Central memory CD8-positive, alpha-beta T cell (primary cell): Measurements from ENCODE around the gene MINPP1.
"Not testable (repeated sequence)": the region's sequence is repeated elsewhere in the genome, so short reads cannot be mapped to it uniquely, and the experiment has no call there.

Experiments used
- ATAC-seq: fragments of 150-1000 bp; cut with Tn5 transposase; replicated peaks from 2 replicates; pipeline ENCODE4 v1.10.0; 2022; ENCODE audit warnings: mild to moderate bottlenecking, moderate FRiP score, moderate number of reproducible peaks; ENCODE audit not compliant: poor library complexity, severe bottlenecking; ENCODE audit errors: extremely low read depth
- DNase-seq, 2 donors: peaks; one replicate each; pipeline ENCODE4 v3.0.0; 2021; ENCODE audit warnings: low spot score in 2 of 2
- H3K27ac Mint-ChIP-seq: one replicate; pipeline ENCODE4 v1.8.0; 2022; ENCODE audit warnings: low read depth, mild to moderate bottlenecking, moderate library complexity, mixed read lengths
- H3K27me3 Mint-ChIP-seq: one replicate; pipeline ENCODE4 v1.8.0; 2022; ENCODE audit warnings: mixed read lengths
- H3K36me3 Mint-ChIP-seq: one replicate; pipeline ENCODE4 v1.8.0; 2022; ENCODE audit warnings: mild to moderate bottlenecking, moderate library complexity, mixed read lengths; ENCODE audit not compliant: insufficient read depth
- H3K4me1 Mint-ChIP-seq: one replicate; pipeline ENCODE4 v1.8.0; 2022; ENCODE audit warnings: mixed read lengths
- H3K4me3 Mint-ChIP-seq: one replicate; pipeline ENCODE4 v1.8.0; 2022; ENCODE audit warnings: mild to moderate bottlenecking, moderate library complexity, mixed read lengths
- H3K9me3 Mint-ChIP-seq: one replicate; pipeline ENCODE4 v1.8.0; 2022; ENCODE audit warnings: mixed read lengths

The MINPP1 gene

DNA sequence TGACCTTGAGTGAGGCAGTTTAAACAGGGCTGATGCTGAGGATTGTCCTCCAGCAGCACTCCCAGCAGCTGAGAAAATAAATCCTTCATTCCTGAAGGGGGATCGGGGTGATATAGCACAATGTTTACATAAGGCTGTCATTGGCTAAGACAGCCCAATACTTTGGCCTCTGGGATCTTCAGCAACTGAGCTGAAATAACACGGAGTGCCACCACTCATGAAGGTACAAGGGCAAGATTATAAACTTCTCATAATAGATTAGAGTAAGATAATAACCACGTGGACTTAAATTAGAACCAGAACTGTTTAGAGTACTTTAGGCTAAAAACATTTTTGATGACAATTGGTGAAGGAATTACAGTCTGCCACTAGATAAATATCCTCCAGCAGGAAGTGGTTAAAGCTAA is 85.0 kb downstream of the MINPP1 start:
- no peak overlapping the region for H3K27ac Mint-ChIP-seq
- no peak for ATAC-seq
- no peaks in the 10 kb centered on the region for H3K27me3 Mint-ChIP-seq
- DNase-seq: no peak
- H3K9me3 Mint-ChIP-seq: no peaks in the 10 kb centered on the region
- H3K4me3 Mint-ChIP-seq: no peak overlapping the region
- H3K36me3 Mint-ChIP-seq: peaks cover 2% of the 10 kb centered on the region
- H3K4me1 Mint-ChIP-seq: no peaks in the 10 kb centered on the region

DNA sequence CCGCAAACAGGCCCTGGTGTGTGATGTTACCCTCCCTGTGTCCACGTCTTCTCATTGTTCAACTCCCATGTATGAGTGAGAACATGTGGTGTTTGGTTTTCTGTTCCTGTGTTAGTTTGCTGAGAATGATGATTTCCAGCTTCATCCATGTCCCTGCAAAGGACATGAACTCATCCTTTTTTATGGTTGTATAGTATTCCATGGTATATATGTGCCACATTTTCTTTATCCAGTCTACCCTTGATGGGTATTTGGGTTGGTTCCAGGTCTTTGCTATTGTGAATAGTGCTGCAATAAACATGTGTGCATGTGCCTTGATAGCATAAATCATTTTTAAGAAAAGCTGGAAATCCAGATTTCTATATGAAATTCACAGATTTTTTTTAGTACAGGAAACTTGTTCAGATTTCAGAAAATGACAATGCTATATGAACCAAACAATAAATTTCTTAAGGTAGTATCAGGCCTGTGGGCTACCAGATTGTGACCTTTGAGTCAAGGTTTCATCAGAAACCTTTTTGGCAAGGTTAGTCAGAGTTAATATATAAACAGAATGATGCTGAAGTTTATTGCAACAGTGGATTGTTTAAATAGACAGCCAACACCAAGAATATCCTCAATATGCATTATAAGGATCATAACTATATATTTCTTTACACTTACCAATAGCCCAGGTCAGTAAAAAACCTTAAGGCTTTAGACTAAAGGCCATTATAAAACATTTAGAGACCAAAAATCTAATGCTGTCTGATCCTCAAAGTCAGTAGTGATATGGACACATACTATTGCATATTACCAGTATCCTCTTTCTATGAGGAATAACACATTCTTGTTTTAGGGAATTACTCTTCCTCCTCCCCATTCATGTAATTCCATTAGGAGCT is 86.3 kb downstream of the MINPP1 start:
- no peak for ATAC-seq
- peaks cover 2% of the 10 kb centered on the region for H3K36me3 Mint-ChIP-seq

DNA sequence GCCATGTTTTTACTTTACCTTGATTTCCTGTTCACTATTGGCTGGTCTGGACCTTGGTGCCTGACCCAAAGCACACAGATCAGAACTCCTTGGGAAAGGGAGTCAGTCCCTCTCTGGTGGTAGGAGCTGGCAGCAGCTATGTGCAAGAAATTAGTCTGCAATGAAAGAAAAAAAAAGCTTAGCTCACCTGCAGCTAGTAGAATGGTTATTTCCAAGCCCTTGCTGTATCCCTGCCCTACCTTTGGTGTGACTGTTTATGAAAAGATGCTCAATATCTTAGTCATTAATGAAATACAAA is 86.8 kb downstream of the MINPP1 start:
- DNase-seq: no peak
- no peaks in the 10 kb centered on the region for H3K27me3 Mint-ChIP-seq
- no peaks in the 10 kb centered on the region for H3K9me3 Mint-ChIP-seq
- no peak overlapping the region for H3K4me3 Mint-ChIP-seq
- H3K27ac Mint-ChIP-seq: no peak overlapping the region
- H3K4me1 Mint-ChIP-seq: no peaks in the 10 kb centered on the region
- peaks cover 2% of the 10 kb centered on the region for H3K36me3 Mint-ChIP-seq
- no peak for ATAC-seq

More for the DNA sequence above, 86.3 kb downstream of the MINPP1 start:
- H3K9me3 Mint-ChIP-seq: no peaks in the 10 kb centered on the region
- H3K27me3 Mint-ChIP-seq: no peaks in the 10 kb centered on the region
- DNase-seq: no peak
- no peak overlapping the region for H3K27ac Mint-ChIP-seq
- H3K4me3 Mint-ChIP-seq: no peak overlapping the region
- H3K4me1 Mint-ChIP-seq: no peaks in the 10 kb centered on the region

DNA sequence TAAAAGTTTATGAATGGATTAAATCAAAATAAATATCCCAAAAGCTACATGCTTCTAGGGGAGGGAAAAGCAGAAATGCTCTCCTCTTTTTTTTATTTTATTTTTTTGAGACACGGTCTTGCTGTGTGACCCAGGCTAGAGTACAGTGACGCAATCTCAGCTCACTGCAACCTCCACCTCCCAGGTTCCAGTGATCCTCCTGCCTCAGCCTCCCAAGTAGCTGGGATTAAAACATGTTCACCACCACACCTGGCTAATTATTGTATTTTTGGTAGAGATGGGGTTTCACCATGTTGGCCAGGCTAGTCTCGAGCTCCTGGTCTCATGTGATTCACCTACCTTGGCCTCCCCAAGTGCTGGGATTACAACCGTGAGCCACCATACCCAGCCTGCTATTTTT is 88.2 kb downstream of the MINPP1 start:
- H3K9me3 Mint-ChIP-seq, H3K27ac Mint-ChIP-seq, H3K27me3 Mint-ChIP-seq: not testable (repeated sequence)

DNA sequence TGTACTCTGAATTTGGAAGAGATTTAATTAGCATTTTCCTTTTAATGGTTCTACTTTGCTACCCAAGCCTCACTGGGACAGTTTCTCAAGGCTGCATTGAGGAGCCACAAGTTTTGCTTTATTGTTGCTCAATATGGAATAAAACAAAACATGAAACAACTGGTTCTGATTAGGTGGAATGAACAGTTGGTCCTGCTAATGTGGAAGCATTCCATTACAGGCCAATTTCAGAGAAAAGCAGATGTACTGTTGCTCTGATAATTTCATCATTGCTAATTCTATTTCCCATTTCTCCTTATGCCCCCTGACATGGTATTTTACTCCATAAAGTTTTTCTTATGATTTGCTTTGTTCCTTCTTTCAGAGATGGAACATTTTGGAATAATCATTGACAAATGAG is 89.0 kb downstream of the MINPP1 start:
- ATAC-seq (no peak), DNase-seq (no peak)
- no peak overlapping the region for H3K4me3 Mint-ChIP-seq
- H3K27ac Mint-ChIP-seq: no peak overlapping the region
- peaks cover 2% of the 10 kb centered on the region for H3K36me3 Mint-ChIP-seq
- H3K27me3 Mint-ChIP-seq: no peaks in the 10 kb centered on the region
- no peaks in the 10 kb centered on the region for H3K9me3 Mint-ChIP-seq
- H3K4me1 Mint-ChIP-seq: no peaks in the 10 kb centered on the region

More for the DNA sequence above, 88.2 kb downstream of the MINPP1 start:
- not testable (repeated sequence) for H3K4me3 Mint-ChIP-seq, ATAC-seq, H3K36me3 Mint-ChIP-seq, H3K4me1 Mint-ChIP-seq, DNase-seq

DNA sequence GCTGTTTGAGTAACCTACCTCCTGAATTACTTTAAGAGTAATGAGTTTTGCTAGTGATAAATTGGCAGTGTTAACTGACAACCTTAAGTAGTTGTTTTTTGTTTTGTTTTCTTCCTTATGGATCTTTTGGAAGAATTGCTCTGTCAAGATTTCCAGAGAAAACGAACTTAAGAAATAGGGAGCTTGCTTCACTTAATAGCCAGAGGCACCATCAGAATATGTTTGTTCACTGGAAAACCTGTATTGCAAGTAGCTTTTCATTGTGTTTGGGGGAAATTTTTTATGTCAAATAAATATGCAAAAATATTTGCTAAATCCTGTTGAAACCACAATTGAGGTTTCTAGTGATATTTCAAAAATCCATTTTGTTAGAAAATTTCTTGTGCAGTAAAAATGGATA is 89.5 kb downstream of the MINPP1 start:
- peaks cover 2% of the 10 kb centered on the region for H3K36me3 Mint-ChIP-seq
- no peaks in the 10 kb centered on the region for H3K9me3 Mint-ChIP-seq
- no peak for DNase-seq
- no peak for ATAC-seq
- H3K27me3 Mint-ChIP-seq: no peaks in the 10 kb centered on the region
- H3K27ac Mint-ChIP-seq: no peak overlapping the region
- H3K4me1 Mint-ChIP-seq: no peaks in the 10 kb centered on the region
- no peak overlapping the region for H3K4me3 Mint-ChIP-seq

DNA sequence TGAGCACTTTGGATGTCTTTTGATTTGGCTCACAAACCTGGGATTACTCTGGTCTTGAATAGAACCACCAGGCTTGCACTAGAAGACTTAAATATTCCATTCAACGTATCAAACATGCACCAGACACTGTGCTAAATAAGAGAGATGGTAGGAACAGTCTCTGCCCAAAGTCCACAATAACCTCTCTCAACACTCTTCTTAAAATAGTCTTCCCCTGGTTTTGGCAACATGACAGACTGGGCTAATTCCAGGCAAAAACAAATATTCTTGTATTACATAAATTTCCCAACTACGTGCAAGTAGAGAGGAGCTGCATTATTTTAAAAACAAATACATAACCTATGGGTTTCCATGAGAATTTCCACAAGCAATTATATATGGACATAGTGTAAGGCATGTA is 90.2 kb downstream of the MINPP1 start:
- no peak for ATAC-seq
- Mint-ChIP-seq H3K4me3 (no peak overlapping the region), H3K27me3 (no peaks in the 10 kb centered on the region), H3K9me3 (no peaks in the 10 kb centered on the region), H3K27ac (no peak overlapping the region), H3K36me3 (peaks cover 2% of the 10 kb centered on the region), H3K4me1 (no peaks in the 10 kb centered on the region)
- no peak for DNase-seq

DNA sequence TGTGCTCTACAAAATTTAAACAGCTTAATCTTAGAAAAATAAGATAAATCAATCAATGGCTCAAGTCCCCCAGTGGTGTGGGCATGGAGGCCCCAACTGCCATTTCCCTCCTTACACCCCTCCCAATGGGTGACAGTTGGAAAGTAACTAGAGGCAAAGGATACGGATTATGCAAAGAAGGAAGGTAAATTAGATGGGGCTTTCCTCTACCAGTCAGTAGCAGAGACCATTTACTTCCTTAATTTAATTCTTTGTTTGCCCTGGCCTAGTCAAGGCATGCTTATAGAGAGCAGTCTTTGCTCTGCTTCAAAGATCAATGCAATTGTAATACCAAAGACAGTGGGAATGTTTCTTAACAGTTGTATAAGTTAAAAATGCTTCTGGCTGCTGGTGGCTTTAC is 91.7 kb downstream of the MINPP1 start:
- Mint-ChIP-seq H3K27me3 (no peaks in the 10 kb centered on the region), H3K27ac (no peak overlapping the region), H3K9me3 (no peaks in the 10 kb centered on the region), H3K36me3 (peaks cover 2% of the 10 kb centered on the region), H3K4me1 (peaks cover under 1% of the 10 kb centered on the region), H3K4me3 (no peak overlapping the region)
- no peak for DNase-seq
- no peak for ATAC-seq

DNA sequence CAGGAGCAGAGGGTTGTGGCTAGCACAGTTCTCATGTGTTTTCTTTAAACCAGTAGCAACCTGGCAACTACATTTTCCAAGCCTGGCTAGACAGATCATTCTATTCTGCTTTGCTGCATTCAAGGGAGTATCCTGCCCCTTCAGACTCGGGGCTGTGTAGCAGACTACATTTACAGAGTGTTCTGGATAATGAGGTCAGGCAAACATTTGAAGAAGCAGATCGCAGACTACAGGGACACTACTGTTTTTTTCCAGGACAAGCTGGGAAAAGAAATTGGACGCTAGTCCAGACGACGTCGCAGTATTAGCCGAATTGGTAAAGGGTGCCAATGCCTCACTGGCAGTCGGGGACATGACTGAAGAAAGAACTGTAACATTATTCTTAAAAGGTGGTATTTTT is 94.0 kb downstream of the MINPP1 start:
- no peak overlapping the region for H3K27ac Mint-ChIP-seq
- no peak for ATAC-seq
- H3K4me3 Mint-ChIP-seq: no peak overlapping the region
- H3K9me3 Mint-ChIP-seq: no peaks in the 10 kb centered on the region
- H3K36me3 Mint-ChIP-seq: no peaks in the 10 kb centered on the region
- H3K27me3 Mint-ChIP-seq: no peaks in the 10 kb centered on the region
- DNase-seq: no peak
- H3K4me1 Mint-ChIP-seq: peaks cover 6% of the 10 kb centered on the region

DNA sequence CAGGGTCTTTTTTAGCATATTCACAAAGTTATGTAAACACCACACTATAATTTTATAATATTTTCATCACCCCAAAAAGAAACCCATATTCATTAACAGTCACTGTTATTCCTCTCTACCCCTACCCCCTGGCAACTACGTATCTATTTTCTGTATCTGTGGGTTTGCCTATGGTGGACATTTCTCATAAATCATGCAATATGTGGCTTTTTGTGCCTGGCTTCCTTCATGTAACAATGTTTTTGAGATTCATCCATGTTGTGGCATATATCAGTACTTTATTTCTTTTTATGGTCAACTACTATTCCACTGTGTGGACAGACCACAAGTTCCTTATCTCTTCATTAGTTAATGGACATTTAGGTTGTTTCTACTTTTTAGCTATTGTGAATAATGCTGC is 95.9 kb downstream of the MINPP1 start:
- Mint-ChIP-seq H3K27me3 (no peaks in the 10 kb centered on the region), H3K9me3 (no peaks in the 10 kb centered on the region), H3K4me1 (peaks cover 6% of the 10 kb centered on the region), H3K36me3 (no peaks in the 10 kb centered on the region), H3K4me3 (no peak overlapping the region), H3K27ac (no peak overlapping the region)
- DNase-seq (no peak), ATAC-seq (no peak)
